ENCODE results near the gene HELT. TPM values are rescaled to one million over a fixed set of nuclear protein-coding genes. Genes with fewer than 3 reads are reported as not detected.

HELT gene
- polyA plus RNA-seq, 1 experiment = not detected

- no peak for TF ChIP-seq CTCF (IDR thresholded peaks at IDR 0.05; ENCODE audit: low read depth, low read length)
- CTCF ChIA-PET = no interaction called here
- no peak for DNase-seq (ENCODE audit: low read depth, low spot score)
- Histone ChIP-seq H3K27me3 (ENCODE audit: control insufficient read depth, insufficient read depth, low read length) (peaks cover 10% of the 10 kb centered on the region), H3K27ac (ENCODE audit: low read depth, low read length) (no peak overlapping the region), H3K4me3 (ENCODE audit: low read depth, low read length) (no peak overlapping the region), H3K9me3 (ENCODE audit: control insufficient read depth, insufficient read depth, low read length) (no peaks in the 10 kb centered on the region)
- POLR2A ChIA-PET = no interaction called here
Observed at GRCh38 chr4:184977747-184978146, 40.5 kb upstream of the HELT start.

- CTCF ChIA-PET = interaction anchor here (0.5 kb wide), 1 partner anchor 377 kb away, joined by 3 read pairs; no protein-coding TSS in a partner anchor
- TF ChIP-seq CTCF (IDR thresholded peaks at IDR 0.05; ENCODE audit: low read depth, low read length) = no peak
- Histone ChIP-seq H3K27ac (ENCODE audit: low read depth, low read length) (no peak overlapping the region), H3K4me3 (ENCODE audit: low read depth, low read length) (no peak overlapping the region), H3K9me3 (ENCODE audit: control insufficient read depth, insufficient read depth, low read length) (no peaks in the 10 kb centered on the region), H3K27me3 (ENCODE audit: control insufficient read depth, insufficient read depth, low read length) (peaks cover 11% of the 10 kb centered on the region)
- no peak for DNase-seq (ENCODE audit: low read depth, low spot score)
- POLR2A ChIA-PET = no interaction called here
Observed at GRCh38 chr4:184978211-184978610, 40.1 kb upstream of the HELT start.

- TF ChIP-seq CTCF (IDR thresholded peaks at IDR 0.05; ENCODE audit: low read depth, low read length) = no peak
- ChIA-PET CTCF (no interaction called here), POLR2A (no interaction called here)
- no peak overlapping the region for H3K27ac ChIP-seq (ENCODE audit: low read depth, low read length)
- no peak overlapping the region for H3K4me3 ChIP-seq (ENCODE audit: low read depth, low read length)
- no peak for DNase-seq (ENCODE audit: low read depth, low spot score)
- H3K27me3 ChIP-seq (ENCODE audit: control insufficient read depth, insufficient read depth, low read length) = peaks cover 11% of the 10 kb centered on the region
- H3K9me3 ChIP-seq (ENCODE audit: control insufficient read depth, insufficient read depth, low read length) = no peaks in the 10 kb centered on the region
Observed at GRCh38 chr4:184979461-184980124, 38.7 kb upstream of the HELT start.

- POLR2A ChIA-PET = no interaction called here
Observed at GRCh38 chr4:184980261-184980660, 38.0 kb upstream of the HELT start.

More at GRCh38 chr4:184980261-184980660, 38.0 kb upstream of the HELT start:
- no peak for DNase-seq (ENCODE audit: low read depth, low spot score)
- TF ChIP-seq CTCF (IDR thresholded peaks at IDR 0.05; ENCODE audit: low read depth, low read length) = no peak
- no peak overlapping the region for H3K4me3 ChIP-seq (ENCODE audit: low read depth, low read length)
- H3K27me3 ChIP-seq (ENCODE audit: control insufficient read depth, insufficient read depth, low read length) = peaks cover 15% of the 10 kb centered on the region
- CTCF ChIA-PET = interaction anchor here (0.9 kb wide), 1 partner anchor 25 kb away, joined by 5 read pairs; no protein-coding TSS in a partner anchor
- no peaks in the 10 kb centered on the region for H3K9me3 ChIP-seq (ENCODE audit: control insufficient read depth, insufficient read depth, low read length)
- H3K27ac ChIP-seq (ENCODE audit: low read depth, low read length) = no peak overlapping the region

Data from AG04450 (cell line).